Liver (tissue), 9 donors: ENCODE results near the gene PABPN1L. TPM values are rescaled to one million over a fixed set of nuclear protein-coding genes. Genes with fewer than 3 reads are reported as not detected.

Experiments used
- DNase-seq: peaks from one replicate; pipeline ENCODE4 v3.0.0-alpha.2; 2017; ENCODE audit warnings: low spot score
- H3K27ac ChIP-seq, 2 donors: one replicate each; pipeline ENCODE4 v1.7.0; 2013; ENCODE audit warnings: inconsistent platforms in 2 of 2, low read length in 2 of 2, control low read depth in 1 of 2, low read depth in 1 of 2, mild to moderate bottlenecking in 1 of 2
- H3K27me3 ChIP-seq, 4 donors: one replicate each; pipeline versions ENCODE4 v1.6.1 to v1.7.0; 2013; ENCODE audit warnings: low read length in 3 of 4, inconsistent platforms in 1 of 4, mild to moderate bottlenecking in 1 of 4, moderate library complexity in 1 of 4; ENCODE audit not compliant: control insufficient read depth in 4 of 4, insufficient read depth in 4 of 4
- H3K36me3 ChIP-seq, 4 donors: one replicate each; pipeline versions ENCODE4 v1.6.1 to v1.7.0; 2013; ENCODE audit warnings: low read length in 3 of 4, mild to moderate bottlenecking in 3 of 4, low read depth in 1 of 4, moderate library complexity in 1 of 4; ENCODE audit not compliant: control insufficient read depth in 4 of 4, insufficient read depth in 3 of 4
- H3K4me1 ChIP-seq, 4 donors: one replicate each; pipeline versions ENCODE4 v1.6.1 to v1.7.0; 2013; ENCODE audit warnings: low read length in 3 of 4, mild to moderate bottlenecking in 3 of 4, moderate library complexity in 1 of 4; ENCODE audit not compliant: control insufficient read depth in 4 of 4, insufficient read depth in 4 of 4
- H3K4me3 ChIP-seq, 3 donors: one replicate each; pipeline versions ENCODE4 v1.6.1 to v1.7.0; 2013; ENCODE audit warnings: low read length in 3 of 3, control low read depth in 1 of 3, low read depth in 1 of 3, mild to moderate bottlenecking in 1 of 3
- H3K9ac ChIP-seq, 2 donors: one replicate each; pipeline ENCODE4 v1.7.0; 2013; ENCODE audit warnings: low read length in 2 of 2, mild to moderate bottlenecking in 2 of 2, moderate library complexity in 2 of 2, control low read depth in 1 of 2, low read depth in 1 of 2
- H3K9me3 ChIP-seq, 4 donors: one replicate each; pipeline versions ENCODE4 v1.6.1 to v1.7.0; 2013; ENCODE audit warnings: low read length in 3 of 4; ENCODE audit not compliant: control insufficient read depth in 4 of 4
- EGR1 ChIP-seq, 2 donors: IDR thresholded peaks; 2 replicates each; pipeline ENCODE4 v1.6.1; 2016 to 2018; ENCODE audit warnings: antibody characterized with exemption in 2 of 2, low read depth in 2 of 2
- FOXA1 ChIP-seq: IDR thresholded peaks from 2 replicates; pipeline ENCODE4 v1.6.1; 2016; ENCODE audit warnings: antibody characterized with exemption
- FOXA2 ChIP-seq: IDR thresholded peaks from 2 replicates; pipeline ENCODE4 v1.6.1; 2016; ENCODE audit warnings: antibody characterized with exemption
- HNF4G ChIP-seq: IDR thresholded peaks from 2 replicates; pipeline ENCODE4 v1.6.1; 2016; ENCODE audit warnings: antibody characterized with exemption
- NR2F2 ChIP-seq: IDR thresholded peaks from 2 replicates; pipeline ENCODE4 v1.6.1; 2016; ENCODE audit warnings: antibody characterized with exemption
- RAD21 ChIP-seq, 2 donors: IDR thresholded peaks; 2 replicates each; pipeline ENCODE4 v1.6.1; 2016; ENCODE audit warnings: antibody characterized with exemption in 2 of 2, mild to moderate bottlenecking in 2 of 2
- SP1 ChIP-seq: IDR thresholded peaks from 2 replicates; pipeline ENCODE4 v1.6.1; 2018; ENCODE audit warnings: antibody characterized with exemption, mild to moderate bottlenecking
- TAF1 ChIP-seq: conservative IDR thresholded peaks from 2 replicates; pipeline ENCODE4 v1.6.1; 2016; ENCODE audit warnings: antibody characterized with exemption, mild to moderate bottlenecking
- YY1 ChIP-seq: IDR thresholded peaks from 2 replicates; pipeline ENCODE4 v1.6.1; 2016; ENCODE audit warnings: antibody characterized with exemption, mild to moderate bottlenecking
- WGBS: extraction: QIAGEN DNeasy Blood & Tissue Kit; methylation state at CpG from one replicate; pipeline ENCODE4 v1.1.7; 2013; 5-methylcytosine and 5-hydroxymethylcytosine counted together
- polyA plus RNA-seq, 2 donors: library from polyadenylated mRNA; stranded (reverse) in 1 of 2; unstranded in 1 of 2; fragments of 200-250 nt in 1 of 2; fragments of >200 nt in 1 of 2; fragmentation: Nextera tagmentation in 1 of 2; extraction: Ambion mirVana in 1 of 2; gene quantifications; one replicate each; pipeline versions ENCODE4 v1.2.1 to v1.2.3, GENCODE V29; 2013 to 2015
- total RNA-seq, 2 donors: library from RNA; depleted of rRNA; stranded (reverse); fragments of >200 nt; gene quantifications; one replicate each; pipeline ENCODE4 v1.2.3, GENCODE V29; 2014
- TF ChIP-seq, protein P1 (sequence below): fragments of 150-350 bp; IDR thresholded peaks from 2 replicates; pipeline ENCODE4 v1.5.1; 2017; ENCODE audit warnings: improper control_type of control experiment, low read depth, low read length; ENCODE audit not compliant: missing input control
- TF ChIP-seq, protein P2 (sequence below): IDR thresholded peaks from 2 replicates; pipeline ENCODE4 v1.6.1; 2016; ENCODE audit warnings: antibody characterized with exemption, mild to moderate bottlenecking
- TF ChIP-seq, protein P3 (sequence below): IDR thresholded peaks from 2 replicates; pipeline ENCODE4 v1.6.1; 2016; ENCODE audit warnings: antibody characterized with exemption
- donor health status: healthy.
- donor health status: healthy.
- donor health status: healthy.
- donor health status: healthy.
- donor health status: healthy.

Gene PABPN1L
- total and polyA plus RNA-seq, 4 donors: 0.09 TPM; not detected in 3

DNA sequence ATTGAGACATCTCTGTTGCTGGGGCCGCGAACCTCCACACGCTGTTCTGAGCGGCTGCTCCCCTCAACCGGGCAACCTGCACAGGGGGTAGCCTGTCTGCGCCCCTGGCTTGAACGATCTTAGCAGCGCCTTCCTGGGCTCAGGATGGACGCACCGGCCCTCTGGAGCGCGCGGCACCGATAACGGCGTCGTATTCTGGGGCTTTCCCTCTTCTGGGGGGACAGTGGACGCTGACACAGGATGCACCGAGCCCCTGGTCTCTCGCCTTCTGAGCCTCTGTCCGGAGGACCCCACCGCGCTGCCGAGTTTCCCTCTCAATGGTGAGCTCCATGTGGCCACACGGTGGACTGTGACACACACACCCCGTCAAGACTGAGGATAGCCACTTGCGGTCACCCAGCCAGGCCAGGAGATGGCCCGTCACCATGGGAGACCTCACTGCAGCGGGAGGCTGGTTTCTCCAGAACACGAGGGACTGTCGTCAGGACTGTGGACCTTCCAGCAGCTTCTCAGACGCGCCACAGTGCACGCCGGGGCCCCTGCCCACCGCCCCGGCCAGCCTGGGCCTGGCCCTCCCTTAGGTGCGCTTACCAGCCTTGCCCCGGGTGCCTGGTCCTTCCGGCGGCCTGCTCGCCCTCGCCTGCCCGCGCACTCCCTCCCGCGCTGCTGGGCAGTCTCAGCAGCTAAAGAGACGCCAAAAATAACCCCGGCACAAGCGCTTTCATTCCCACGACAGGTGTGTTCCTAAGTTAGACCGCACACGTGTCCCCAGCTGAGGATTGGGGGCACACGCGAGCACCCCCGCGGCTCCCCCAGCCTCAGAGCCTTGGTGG lies 30.0 kb upstream of the PABPN1L start:
- no peaks in the 10 kb centered on the region for H3K36me3 ChIP-seq
- TF ChIP-seq HNF4G: no peak
- TF ChIP-seq NR2F2: no peak
- TF ChIP-seq SP1: no peak
- TF ChIP-seq FOXA1: no peak
- no peak for TF ChIP-seq EGR1 (IDR thresholded peaks at IDR 0.05; ENCODE audit: low read depth in 2 of 2)
- TF ChIP-seq FOXA2: no peak
- no peak for TF ChIP-seq YY1
- no peak for TF ChIP-seq RAD21 (IDR thresholded peaks at IDR 0.05)
- TF ChIP-seq, protein P1, sequence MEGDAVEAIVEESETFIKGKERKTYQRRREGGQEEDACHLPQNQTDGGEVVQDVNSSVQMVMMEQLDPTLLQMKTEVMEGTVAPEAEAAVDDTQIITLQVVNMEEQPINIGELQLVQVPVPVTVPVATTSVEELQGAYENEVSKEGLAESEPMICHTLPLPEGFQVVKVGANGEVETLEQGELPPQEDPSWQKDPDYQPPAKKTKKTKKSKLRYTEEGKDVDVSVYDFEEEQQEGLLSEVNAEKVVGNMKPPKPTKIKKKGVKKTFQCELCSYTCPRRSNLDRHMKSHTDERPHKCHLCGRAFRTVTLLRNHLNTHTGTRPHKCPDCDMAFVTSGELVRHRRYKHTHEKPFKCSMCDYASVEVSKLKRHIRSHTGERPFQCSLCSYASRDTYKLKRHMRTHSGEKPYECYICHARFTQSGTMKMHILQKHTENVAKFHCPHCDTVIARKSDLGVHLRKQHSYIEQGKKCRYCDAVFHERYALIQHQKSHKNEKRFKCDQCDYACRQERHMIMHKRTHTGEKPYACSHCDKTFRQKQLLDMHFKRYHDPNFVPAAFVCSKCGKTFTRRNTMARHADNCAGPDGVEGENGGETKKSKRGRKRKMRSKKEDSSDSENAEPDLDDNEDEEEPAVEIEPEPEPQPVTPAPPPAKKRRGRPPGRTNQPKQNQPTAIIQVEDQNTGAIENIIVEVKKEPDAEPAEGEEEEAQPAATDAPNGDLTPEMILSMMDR: no peak
- no peak for TF ChIP-seq TAF1
- TF ChIP-seq, protein P2, sequence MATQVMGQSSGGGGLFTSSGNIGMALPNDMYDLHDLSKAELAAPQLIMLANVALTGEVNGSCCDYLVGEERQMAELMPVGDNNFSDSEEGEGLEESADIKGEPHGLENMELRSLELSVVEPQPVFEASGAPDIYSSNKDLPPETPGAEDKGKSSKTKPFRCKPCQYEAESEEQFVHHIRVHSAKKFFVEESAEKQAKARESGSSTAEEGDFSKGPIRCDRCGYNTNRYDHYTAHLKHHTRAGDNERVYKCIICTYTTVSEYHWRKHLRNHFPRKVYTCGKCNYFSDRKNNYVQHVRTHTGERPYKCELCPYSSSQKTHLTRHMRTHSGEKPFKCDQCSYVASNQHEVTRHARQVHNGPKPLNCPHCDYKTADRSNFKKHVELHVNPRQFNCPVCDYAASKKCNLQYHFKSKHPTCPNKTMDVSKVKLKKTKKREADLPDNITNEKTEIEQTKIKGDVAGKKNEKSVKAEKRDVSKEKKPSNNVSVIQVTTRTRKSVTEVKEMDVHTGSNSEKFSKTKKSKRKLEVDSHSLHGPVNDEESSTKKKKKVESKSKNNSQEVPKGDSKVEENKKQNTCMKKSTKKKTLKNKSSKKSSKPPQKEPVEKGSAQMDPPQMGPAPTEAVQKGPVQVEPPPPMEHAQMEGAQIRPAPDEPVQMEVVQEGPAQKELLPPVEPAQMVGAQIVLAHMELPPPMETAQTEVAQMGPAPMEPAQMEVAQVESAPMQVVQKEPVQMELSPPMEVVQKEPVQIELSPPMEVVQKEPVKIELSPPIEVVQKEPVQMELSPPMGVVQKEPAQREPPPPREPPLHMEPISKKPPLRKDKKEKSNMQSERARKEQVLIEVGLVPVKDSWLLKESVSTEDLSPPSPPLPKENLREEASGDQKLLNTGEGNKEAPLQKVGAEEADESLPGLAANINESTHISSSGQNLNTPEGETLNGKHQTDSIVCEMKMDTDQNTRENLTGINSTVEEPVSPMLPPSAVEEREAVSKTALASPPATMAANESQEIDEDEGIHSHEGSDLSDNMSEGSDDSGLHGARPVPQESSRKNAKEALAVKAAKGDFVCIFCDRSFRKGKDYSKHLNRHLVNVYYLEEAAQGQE: no peak
- no peaks in the 10 kb centered on the region for H3K9me3 ChIP-seq
- 85% methylated on average over 57 of the region's 57 CpGs for WGBS
- no peaks in the 10 kb centered on the region for H3K4me1 ChIP-seq
- H3K9ac ChIP-seq: no peak overlapping the region
- no peak for DNase-seq
- H3K4me3 ChIP-seq: no peak overlapping the region
- no peaks in the 10 kb centered on the region for H3K27me3 ChIP-seq
- no peak overlapping the region for H3K27ac ChIP-seq

DNA sequence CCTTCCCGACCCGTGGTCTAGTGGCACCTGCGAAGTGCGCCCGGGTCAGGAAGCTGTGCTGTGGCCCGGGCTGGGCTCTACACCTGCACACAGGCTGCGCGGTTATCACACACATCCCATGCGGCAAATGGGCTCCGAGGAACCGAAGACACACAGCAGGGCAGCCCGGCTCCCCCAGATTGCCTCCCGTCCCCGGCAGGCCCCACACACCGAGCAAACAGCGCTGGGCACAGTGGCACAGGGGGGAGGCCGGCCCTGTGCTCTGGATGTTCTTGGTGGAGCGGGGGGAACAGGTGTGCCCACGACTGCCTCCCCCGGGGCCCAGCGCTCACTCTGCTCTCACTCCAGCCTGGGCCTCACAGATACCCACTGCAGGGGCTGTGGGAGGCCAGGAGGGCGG lies 28.9 kb upstream of the PABPN1L start:
- no peak for DNase-seq
- 93% methylated on average over 22 of the region's 22 CpGs for WGBS

More for the DNA sequence above, 28.9 kb upstream of the PABPN1L start:
- H3K27ac ChIP-seq: no peak overlapping the region
- H3K4me1 ChIP-seq: no peaks in the 10 kb centered on the region
- H3K4me3 ChIP-seq: no peak overlapping the region
- no peaks in the 10 kb centered on the region for H3K9me3 ChIP-seq
- H3K27me3 ChIP-seq: no peaks in the 10 kb centered on the region
- no peak overlapping the region for H3K9ac ChIP-seq
- no peak for TF ChIP-seq FOXA2
- TF ChIP-seq YY1: no peak
- TF ChIP-seq, protein P3, sequence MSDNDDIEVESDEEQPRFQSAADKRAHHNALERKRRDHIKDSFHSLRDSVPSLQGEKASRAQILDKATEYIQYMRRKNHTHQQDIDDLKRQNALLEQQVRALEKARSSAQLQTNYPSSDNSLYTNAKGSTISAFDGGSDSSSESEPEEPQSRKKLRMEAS: no peak
- H3K36me3 ChIP-seq: no peaks in the 10 kb centered on the region
